Measurements from ENCODE around the gene ZAP70.

DNA sequence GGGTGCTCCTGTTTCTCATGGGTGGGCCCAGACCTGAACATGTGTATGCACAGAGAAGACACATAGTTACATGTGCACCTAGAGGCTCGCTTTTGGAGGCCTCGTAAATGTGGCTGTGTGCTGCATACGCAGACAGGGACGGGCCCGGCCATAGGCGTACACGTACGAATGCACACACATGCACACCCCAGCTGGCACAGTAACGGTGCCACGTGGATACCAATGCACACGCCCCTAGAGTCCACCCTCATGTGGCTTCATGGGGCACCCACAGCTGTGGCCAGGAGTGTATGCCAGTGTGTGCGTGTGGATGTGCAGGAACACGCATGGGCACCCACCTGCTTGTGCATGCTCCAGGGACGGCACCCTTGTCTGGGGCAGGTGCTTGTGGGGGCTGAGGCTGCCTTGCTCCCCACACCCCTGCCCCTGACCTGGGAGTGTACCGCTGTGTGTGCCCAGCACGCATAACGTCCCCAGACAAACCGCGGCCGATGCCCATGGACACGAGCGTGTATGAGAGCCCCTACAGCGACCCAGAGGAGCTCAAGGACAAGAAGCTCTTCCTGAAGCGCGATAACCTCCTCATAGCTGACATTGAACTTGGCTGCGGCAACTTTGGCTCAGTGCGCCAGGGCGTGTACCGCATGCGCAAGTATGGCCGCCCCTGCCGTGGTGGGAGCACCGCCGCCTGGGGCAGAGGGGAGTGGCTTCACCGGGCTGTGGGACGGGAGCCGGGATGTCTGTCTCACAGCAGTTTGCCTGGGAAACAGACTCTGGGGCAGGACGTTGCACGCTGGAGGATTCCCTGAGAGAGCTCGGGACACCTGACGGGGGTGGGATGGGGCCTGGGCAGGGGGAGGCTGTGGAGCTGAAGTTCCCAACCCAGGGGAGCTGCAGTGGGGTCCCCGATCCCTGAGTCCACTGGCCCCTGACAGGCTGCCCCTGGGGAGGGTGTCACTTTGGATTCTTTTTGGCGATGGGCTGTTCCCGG is 21.0 kb downstream of the ZAP70 start:
- no peak for TF ChIP-seq GATA2 (IDR thresholded peaks at IDR 0.05; ENCODE audit: low read depth, low read length)
- no peak for TF ChIP-seq GATA3 (IDR thresholded peaks at IDR 0.05; ENCODE audit: low read depth, low read length)

All from SH-SY5Y (cell line).